ENCODE measurements around the gene ELOVL2.
A peak's percentile ranks its signal among the peaks of the same experiment; 100 is the strongest.
"Not testable (repeated sequence)": the region's sequence is repeated elsewhere in the genome, so short reads cannot be mapped to it uniquely, and the experiment has no call there.

The ELOVL2 gene, protein sequence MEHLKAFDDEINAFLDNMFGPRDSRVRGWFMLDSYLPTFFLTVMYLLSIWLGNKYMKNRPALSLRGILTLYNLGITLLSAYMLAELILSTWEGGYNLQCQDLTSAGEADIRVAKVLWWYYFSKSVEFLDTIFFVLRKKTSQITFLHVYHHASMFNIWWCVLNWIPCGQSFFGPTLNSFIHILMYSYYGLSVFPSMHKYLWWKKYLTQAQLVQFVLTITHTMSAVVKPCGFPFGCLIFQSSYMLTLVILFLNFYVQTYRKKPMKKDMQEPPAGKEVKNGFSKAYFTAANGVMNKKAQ

GRCh38 chr6:11043961-11044711, at the start of gene ELOVL2:
Gene ELOVL2 (minus strand): TSS chr6:11044305. CDS start chr6:11044230, 75 bp downstream.
- DNase-seq (ENCODE audit: low spot score), result no peak

- DNase-seq (ENCODE audit: low spot score), result no peak
Observed at GRCh38 chr6:11093376-11093625, 49.2 kb upstream of the ELOVL2 start.

- DNase-seq (ENCODE audit: low spot score), result no peak
Observed at GRCh38 chr6:11092668-11093375, 48.7 kb upstream of the ELOVL2 start.

DNA sequence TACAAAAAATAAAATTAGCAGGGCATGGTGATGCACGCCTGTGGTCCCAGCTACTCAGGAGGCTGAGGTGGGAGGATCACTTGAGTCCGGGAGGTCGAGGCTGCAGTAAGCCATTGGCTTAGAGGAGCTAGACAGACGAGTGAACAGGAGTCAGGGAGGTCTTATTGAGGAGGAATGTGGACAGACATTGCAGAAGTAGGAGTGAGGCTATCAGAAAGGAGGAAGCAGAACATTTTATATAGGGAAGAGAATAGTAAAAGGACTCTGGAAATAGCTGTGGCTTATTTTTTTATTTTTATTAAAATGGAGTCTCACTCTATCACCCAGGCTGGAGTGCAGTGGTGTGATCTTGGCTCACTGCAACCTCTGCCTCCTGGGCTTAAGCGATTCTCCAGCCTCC, 47.0 kb upstream of the ELOVL2 start:
- DNase-seq (ENCODE audit: low spot score), result not testable (repeated sequence)

DNA sequence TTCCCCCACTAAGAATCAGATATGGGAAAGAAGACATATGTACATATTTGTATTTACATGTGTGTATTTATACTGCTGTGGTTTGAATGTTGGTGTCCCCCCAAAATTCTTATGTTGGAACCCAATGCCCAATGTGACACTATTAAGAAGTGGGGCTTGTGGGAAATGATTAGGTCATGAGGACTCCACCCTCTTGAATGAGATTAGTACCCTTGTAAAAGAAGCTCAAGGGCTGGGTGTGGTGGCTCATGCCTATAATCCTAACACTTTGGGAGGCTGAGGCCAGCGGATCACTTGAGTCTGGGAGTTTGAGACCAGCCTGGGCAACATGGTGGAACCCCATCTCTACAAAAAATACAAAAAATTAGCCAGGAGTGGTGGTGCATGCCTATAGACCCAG, 45.6 kb upstream of the ELOVL2 start:
- no peak for DNase-seq (ENCODE audit: low spot score)

GRCh38 chr6:11087141-11087812, 43.2 kb upstream of the ELOVL2 start:
- not testable (repeated sequence) for DNase-seq (ENCODE audit: low spot score)

DNA sequence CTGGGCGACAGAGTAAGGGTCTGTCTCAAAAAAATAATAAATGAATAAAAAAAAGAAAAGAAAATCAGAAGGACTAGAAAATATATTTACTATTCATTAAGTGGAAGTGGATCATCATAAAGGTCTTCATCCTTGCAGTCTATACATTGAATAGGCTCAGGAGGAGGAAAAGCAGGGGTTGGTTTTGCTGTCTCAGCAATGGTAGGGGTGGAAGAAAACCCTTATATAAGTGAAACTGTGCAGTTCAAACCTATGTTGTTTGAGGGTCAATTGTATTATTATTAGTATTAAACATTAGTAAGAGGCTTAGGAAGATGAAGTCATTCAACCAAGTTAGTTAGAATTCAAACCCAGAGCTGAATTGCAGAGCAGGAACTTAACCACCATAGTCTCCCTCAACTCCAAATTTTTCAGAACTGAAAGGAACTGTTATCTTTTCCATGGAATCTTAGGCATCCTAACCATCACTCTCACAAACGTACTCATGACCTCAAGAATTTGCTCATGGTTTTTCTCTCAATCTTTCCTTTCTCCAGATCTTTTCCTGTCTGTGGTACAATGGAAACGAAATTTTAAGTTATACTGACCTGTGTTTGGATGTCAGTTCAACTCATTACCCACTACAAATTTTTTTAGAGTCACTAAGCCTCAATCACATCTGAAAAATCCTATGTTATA, 41.8 kb upstream of the ELOVL2 start:
- DNase-seq (ENCODE audit: low spot score), result no peak

GRCh38 chr6:11083956-11084355, 39.9 kb upstream of the ELOVL2 start:
- DNase-seq (ENCODE audit: low spot score), result no peak

- no peak for DNase-seq (ENCODE audit: low spot score)
Observed at GRCh38 chr6:11083491-11083890, 39.4 kb upstream of the ELOVL2 start.

DNA sequence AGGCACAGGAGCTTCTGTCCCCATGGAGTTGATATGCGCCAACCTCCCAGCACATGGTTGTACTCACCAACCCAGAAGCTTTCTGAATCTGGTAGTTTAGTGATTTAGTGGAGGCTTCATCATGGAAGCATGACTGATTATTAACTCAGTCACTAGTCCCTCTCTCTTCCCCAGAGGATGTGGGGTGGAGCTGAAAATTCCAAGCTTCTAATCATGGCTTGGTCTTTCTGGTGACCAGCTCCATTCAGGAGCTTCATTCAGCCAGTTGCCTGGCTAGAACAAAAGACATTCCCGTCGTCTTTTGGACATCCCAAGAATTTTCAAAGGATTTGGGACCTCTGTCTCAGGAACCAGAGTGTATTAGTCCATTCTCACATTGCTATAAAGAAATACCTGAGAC, 36.2 kb upstream of the ELOVL2 start:
- DNase-seq (ENCODE audit: low spot score), result no peak

DNA sequence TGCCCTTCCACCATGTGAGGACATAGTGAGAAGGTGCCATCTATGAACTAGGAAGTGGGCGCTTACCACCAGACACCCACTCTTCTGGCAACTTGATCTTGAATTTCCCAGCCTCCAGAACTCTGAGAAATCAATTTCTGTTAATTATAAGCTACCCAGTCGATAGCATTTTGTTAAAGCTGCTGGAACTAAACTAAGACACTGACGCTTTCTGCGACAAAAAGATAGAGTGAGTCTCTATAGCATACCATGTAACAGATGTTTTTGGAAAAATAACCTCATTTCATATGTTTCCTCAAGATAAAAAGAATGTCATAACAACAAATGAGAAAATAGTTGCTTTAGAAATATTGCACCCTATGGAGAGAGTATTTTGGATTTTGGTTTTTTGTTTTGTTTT, 34.2 kb upstream of the ELOVL2 start:
- DNase-seq (ENCODE audit: low spot score), result no peak

GRCh38 chr6:11076540-11076939, 32.4 kb upstream of the ELOVL2 start:
- DNase-seq (ENCODE audit: low spot score), result no peak

DNA sequence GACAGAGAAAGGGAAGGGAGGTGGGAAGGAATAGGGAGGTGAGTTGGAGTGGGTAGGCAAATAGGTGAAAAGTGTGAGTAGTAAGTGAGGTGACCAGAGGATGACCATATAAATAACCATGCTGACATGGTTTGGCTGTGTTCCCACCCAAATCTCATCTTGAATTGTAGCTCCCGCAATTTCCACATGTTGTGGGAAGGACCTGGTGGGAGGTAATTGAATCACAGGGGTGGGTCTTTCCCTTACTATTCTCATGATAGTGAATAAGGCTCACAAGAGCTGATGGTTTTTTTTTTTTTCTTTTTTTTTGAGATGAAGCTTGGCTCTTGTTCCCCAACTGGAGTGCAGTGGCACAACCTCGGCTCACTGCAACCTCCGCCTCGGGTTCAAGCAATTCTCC, 28.0 kb upstream of the ELOVL2 start:
- no peak for DNase-seq (ENCODE audit: low spot score)

GRCh38 chr6:11069760-11070159, 25.7 kb upstream of the ELOVL2 start:
- no peak for DNase-seq (ENCODE audit: low spot score)

DNA sequence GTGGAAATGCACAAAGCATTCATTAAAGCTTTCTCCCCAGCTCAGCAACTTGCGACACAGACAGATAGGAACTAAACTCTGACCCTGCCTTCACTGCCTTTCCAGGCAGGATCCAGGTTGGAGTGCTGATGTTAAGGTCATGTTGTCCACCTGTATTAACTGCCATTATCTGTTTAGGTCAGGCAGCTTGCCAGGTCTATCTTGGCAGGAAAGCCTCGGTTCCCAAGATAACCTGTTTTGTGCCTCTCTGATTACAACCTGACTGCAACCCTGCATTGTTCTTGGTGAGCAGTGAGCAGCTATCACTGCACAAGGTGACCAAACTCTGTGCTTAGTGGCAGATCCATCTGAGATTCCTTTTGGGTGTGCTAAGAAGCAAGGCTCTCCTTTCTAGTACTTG, 23.2 kb upstream of the ELOVL2 start:
- DNase-seq (ENCODE audit: low spot score), result no peak

DNA sequence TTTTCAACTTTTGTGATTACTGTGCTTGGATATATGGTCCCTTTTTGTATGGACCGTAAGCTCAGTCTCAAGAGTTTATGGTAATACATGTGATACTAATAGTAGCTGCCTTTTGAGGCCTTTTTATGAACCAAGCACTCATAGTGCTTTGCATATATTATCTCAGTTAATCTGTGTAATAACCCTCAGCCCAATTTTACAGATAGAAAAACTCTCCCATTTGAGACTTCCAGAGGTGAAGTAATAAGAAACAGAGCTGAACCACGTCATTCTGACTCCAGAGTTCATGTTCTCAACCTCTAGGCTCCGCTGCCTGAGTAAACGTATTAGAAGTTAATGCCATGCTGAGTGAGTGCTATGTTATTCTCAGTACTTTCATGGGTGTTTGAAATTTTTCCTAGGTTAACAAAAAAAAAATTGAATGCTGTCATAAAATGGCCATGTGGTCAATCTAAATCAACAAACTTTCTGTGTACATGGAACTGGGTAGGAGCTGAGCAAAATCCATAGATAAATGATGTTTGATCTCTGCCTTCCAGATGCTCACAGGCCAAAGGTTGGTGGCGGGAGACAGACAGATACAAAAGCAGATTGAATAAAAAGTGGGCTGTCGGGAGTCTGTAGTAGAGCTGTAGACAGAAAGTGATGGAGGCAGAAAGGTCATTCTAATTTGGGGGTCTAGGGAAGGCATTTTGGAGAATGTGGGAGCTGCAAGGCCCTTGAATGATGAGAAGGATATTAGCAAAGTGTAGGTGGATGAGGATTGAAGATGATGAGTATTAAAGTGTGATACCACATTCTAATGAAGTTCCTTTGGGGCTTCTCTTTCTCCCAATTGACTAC, 22.6 kb upstream of the ELOVL2 start:
- DNase-seq (ENCODE audit: low spot score), result no peak

DNA sequence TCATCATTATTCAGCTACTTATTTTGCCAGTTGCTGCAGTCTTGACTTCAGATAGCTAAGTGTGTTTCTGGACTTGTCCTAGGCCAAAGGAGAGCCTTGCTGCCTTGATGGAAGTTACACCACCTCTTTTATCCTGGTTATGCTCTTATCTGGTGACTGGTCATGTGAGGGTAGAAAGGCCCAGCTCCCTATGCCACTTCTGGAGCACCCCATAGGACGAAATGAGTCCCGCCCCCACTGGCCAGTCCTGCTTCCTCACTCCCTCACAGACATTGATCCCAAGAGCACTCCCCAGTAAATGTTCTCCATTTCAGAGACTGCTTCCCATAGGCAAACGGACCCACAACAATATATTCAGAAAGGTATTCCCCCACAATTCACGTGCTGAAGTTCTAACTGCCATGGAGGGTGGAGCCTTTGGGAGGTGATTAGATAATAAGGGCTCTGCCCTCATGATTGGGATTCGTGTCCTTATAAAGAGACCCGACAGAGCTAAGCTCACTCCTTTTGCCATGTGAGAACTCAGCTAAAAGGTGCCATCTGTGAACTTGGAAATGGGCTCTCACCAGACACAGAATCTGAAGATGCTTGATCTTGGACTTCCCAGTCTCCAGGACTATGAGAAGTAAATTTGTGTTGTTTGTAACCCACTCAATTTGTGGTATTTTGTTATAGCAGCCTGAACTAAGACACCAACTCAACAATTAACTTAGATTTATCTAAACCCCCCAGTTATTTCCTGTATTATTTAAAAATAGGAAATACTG, 21.5 kb upstream of the ELOVL2 start:
- no peak for DNase-seq (ENCODE audit: low spot score)

GRCh38 chr6:11064836-11065235, 20.7 kb upstream of the ELOVL2 start:
- peak; percentile 82 for DNase-seq (ENCODE audit: low spot score)

DNA sequence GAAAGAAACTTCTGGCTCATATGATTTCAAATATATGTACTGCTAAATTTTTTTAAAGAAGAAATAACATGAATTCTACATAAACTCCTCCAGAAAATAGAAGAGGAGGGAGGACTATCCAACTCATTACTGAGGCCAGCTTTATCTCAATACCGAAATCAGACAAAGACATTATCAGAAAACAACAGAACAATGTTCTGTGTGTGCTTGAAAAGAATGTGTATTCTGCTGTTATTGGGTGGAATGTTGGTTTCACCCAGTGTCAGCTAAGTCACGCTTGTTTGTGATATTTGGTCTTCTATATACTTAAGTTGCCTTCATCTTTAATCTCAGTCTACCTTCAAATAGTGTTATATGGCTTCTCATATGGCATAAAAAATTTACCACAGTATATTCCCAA, 18.6 kb upstream of the ELOVL2 start:
- DNase-seq (ENCODE audit: low spot score), result no peak

- no peak for DNase-seq (ENCODE audit: low spot score)
Observed at GRCh38 chr6:11062083-11062482, 18.0 kb upstream of the ELOVL2 start.
